ENCODE results near the gene FAM228B.

Gene FAM228B

DNA sequence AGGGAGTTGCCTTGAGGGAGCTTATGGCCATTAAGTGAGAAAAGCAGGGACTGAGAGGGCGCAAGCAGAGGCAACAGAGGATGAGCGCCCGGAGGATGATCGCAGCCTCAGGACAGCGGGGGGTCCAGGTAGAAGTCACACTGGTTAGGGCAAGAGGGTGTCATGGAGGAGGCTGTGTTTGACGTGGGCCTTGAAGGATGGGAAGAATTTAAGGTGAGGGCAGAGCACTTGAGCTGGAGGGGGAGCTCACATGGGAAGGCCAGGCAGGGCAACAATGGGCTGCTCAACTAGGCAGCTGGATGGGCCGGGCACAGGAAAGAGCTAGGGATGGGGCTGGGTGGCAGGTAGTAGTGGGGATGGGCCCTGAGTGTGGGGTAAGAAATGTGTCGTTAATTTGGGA is 83.4 kb downstream of the FAM228B start:
- TF ChIP-seq, protein P1, sequence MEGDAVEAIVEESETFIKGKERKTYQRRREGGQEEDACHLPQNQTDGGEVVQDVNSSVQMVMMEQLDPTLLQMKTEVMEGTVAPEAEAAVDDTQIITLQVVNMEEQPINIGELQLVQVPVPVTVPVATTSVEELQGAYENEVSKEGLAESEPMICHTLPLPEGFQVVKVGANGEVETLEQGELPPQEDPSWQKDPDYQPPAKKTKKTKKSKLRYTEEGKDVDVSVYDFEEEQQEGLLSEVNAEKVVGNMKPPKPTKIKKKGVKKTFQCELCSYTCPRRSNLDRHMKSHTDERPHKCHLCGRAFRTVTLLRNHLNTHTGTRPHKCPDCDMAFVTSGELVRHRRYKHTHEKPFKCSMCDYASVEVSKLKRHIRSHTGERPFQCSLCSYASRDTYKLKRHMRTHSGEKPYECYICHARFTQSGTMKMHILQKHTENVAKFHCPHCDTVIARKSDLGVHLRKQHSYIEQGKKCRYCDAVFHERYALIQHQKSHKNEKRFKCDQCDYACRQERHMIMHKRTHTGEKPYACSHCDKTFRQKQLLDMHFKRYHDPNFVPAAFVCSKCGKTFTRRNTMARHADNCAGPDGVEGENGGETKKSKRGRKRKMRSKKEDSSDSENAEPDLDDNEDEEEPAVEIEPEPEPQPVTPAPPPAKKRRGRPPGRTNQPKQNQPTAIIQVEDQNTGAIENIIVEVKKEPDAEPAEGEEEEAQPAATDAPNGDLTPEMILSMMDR (IDR thresholded peaks at IDR 0.05): no peak
- TF ChIP-seq ZFX (IDR thresholded peaks at IDR 0.05; ENCODE audit: borderline replicate concordance): no peak
- no peak overlapping the region for H3K27ac ChIP-seq

DNA sequence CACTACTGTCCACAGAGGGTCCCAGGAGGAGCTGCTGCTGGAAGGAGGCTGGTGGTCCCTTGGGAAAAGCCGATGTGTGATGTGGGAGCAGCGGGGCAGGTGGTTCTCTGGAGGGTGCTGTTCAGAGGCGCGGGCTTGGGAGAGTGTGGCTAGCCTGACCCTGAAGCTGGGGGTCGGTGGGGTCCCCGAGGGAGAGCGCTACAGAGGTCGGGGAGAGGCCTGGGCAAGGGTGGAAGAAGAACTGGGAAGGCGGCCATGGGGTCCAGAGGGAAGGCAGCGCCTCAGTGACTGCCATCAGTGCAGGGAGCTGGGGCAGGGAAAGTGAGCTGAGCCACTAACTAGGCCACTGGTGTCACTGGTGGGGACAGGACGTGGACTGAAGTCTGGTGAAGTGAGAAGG is 84.1 kb downstream of the FAM228B start:
- TF ChIP-seq ZFX (IDR thresholded peaks at IDR 0.05; ENCODE audit: borderline replicate concordance): no peak
- TF ChIP-seq, protein P1 (IDR thresholded peaks at IDR 0.05): no peak
- H3K27ac ChIP-seq: no peak overlapping the region

DNA sequence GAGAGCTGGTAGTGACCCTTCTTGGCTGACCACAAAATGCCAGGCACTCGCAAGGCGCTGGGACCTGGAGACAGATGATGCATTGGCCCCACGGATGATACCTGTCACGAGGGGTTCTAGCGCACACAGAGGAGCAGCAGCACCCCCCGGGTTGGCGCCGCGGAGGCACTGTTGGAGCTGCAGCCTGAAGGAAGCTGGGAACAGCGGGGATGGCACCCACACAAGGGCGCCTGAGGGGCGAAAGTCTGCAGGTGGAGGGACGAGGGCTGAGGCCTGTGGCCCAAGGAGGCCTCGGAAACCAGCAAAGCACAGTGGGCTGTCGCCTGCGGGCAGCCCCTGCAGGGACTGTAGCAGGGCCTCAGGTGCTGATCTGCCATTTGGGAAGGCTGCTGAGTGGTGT is 85.2 kb downstream of the FAM228B start:
- TF ChIP-seq, protein P1 (IDR thresholded peaks at IDR 0.05): no peak
- no peak for TF ChIP-seq ZFX (IDR thresholded peaks at IDR 0.05; ENCODE audit: borderline replicate concordance)

DNA sequence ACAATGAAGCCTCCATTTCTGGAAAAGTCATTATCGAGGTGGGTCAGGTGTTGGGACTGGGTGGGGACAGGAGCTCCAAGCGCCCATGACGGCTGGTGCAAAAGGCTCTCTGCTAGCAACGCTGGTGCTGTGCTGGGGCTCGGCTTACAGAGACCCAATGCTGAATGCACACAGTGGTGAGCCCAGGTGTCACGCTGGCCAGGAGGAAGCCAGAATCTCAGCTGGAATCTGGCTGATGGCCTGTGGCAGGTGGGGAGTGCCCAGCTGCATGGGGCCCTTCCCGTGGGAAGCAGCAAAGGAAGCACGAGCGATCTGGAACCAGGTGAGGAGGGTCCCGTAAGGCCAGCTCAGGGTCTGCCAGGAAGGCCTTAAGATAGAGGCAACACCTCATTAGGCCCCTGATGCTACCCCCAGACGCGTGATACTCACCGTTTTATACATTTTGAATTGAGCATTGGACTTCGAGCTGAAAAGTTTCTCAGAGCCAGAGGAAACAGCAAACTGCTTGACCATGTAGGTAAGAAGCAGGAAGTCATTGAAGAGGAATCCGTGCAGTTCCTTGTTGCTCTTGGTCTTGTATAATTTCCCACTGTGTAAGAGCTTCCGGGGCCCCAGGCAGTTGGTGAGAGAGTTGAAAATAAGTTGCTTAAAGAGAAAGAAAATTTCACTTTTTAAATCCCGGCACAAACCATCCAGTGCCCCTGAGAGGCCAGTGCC is 86.3 kb downstream of the FAM228B start:
- H3K27ac ChIP-seq: no peak overlapping the region
- TF ChIP-seq, protein P1 (IDR thresholded peaks at IDR 0.05): no peak
- TF ChIP-seq ZFX (IDR thresholded peaks at IDR 0.05; ENCODE audit: borderline replicate concordance): no peak

More for the DNA sequence above, 85.2 kb downstream of the FAM228B start:
- no peak overlapping the region for H3K27ac ChIP-seq

DNA sequence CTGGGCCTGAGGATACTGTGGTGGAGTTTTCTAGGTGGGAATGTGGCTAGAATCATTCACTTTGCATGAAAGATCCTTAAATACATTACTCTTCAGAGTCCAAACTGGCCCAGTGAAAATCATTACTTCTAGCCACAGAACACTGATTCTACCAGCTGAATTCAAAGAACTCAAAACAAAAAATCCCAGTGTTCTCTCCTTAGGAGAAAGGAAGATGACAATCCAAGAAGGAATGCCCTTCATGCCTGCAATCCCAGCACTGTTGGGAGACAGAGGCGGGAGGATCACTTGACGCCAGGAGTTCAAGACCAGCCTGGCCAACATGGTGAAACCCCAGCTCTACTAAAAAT is 86.8 kb downstream of the FAM228B start:
- TF ChIP-seq ZFX (IDR thresholded peaks at IDR 0.05; ENCODE audit: borderline replicate concordance): no peak
- TF ChIP-seq, protein P1 (IDR thresholded peaks at IDR 0.05): no peak

DNA sequence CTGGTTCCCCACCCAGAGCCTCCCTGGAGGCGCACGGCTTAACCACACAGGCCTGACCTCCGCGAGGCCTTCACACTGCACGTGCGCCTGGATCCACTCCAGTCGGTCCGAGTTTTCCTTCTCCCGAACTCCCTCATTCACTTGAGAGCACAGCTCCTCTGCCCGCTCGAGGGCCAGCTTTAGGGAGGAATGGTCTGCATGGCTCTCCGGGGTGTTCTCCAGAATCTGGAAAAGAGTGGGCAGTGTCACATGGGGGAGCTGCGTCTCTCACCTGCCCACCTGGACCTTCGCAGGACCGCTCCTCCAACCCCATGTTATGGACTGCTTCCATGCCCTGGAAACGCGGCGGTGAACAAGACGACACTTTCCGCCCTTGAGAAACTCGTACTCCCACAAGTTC is 87.5 kb downstream of the FAM228B start:
- no peak overlapping the region for H3K27ac ChIP-seq

More for the DNA sequence above, 86.8 kb downstream of the FAM228B start:
- no peak overlapping the region for H3K27ac ChIP-seq

DNA sequence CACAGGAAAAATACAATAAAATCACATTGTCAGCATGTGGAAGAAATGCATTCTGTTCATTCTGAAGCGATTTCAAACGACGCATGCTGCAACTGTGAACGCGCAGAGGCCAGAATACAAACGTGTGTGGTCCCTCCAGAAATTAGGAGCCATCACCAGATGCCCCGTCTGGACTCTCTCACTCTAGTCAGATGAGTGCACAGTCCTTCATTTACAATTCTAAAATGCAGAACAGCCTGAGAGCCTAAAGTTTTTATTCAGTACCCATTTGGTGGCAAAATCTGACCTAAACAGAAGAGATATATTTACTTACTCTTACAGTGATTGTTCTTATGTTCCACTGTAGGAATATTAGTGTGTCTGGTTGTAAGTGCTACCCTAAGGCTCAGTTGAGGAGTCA is 88.1 kb downstream of the FAM228B start:
- H3K27ac ChIP-seq: no peak overlapping the region
- no peak for TF ChIP-seq ZFX (IDR thresholded peaks at IDR 0.05; ENCODE audit: borderline replicate concordance)
- TF ChIP-seq, protein P1 (IDR thresholded peaks at IDR 0.05): no peak

More for the DNA sequence above, 87.5 kb downstream of the FAM228B start:
- TF ChIP-seq ZFX (IDR thresholded peaks at IDR 0.05; ENCODE audit: borderline replicate concordance): no peak
- TF ChIP-seq, protein P1 (IDR thresholded peaks at IDR 0.05): no peak
